Stimulated activated naive B cell treated with anti-CD40 and anti-IgM and Interleukin-4, amounts not matched to agents 10 μg/mL and 1 μg/mL and 100 μg/mL, for 72 hours (primary cell): ENCODE results near the gene C1R.

Experiments used
- ATAC-seq, 2 donors: fragments of 150-1000 bp; cut with Tn5 transposase; replicated peaks; 2 replicates each; pipeline ENCODE4 v1.10.0; 2021; ENCODE audit warnings: moderate library complexity in 1 of 2
- DNase-seq: peaks from one replicate; pipeline ENCODE4 v3.0.0; 2021
- H3K27ac Mint-ChIP-seq: one replicate; pipeline ENCODE4 v1.8.0; 2022; ENCODE audit warnings: mild to moderate bottlenecking, mixed read lengths
- H3K27me3 Mint-ChIP-seq, 2 donors: one replicate each; pipeline ENCODE4 v1.8.0; 2022; ENCODE audit warnings: mixed read lengths in 2 of 2
- H3K36me3 Mint-ChIP-seq, 2 donors: one replicate each; pipeline ENCODE4 v1.8.0; 2022; ENCODE audit warnings: mixed read lengths in 2 of 2, mild to moderate bottlenecking in 1 of 2
- H3K4me1 Mint-ChIP-seq, 2 donors: one replicate each; pipeline ENCODE4 v1.8.0; 2022; ENCODE audit warnings: mixed read lengths in 2 of 2, mild to moderate bottlenecking in 1 of 2
- H3K4me3 Mint-ChIP-seq, 2 donors: one replicate each; pipeline ENCODE4 v1.8.0; 2022; ENCODE audit warnings: mild to moderate bottlenecking in 2 of 2, mixed read lengths in 2 of 2, moderate library complexity in 1 of 2
- H3K9me3 Mint-ChIP-seq, 2 donors: one replicate each; pipeline ENCODE4 v1.8.0; 2022; ENCODE audit warnings: mixed read lengths in 2 of 2, mild to moderate bottlenecking in 1 of 2

Gene C1R

DNA sequence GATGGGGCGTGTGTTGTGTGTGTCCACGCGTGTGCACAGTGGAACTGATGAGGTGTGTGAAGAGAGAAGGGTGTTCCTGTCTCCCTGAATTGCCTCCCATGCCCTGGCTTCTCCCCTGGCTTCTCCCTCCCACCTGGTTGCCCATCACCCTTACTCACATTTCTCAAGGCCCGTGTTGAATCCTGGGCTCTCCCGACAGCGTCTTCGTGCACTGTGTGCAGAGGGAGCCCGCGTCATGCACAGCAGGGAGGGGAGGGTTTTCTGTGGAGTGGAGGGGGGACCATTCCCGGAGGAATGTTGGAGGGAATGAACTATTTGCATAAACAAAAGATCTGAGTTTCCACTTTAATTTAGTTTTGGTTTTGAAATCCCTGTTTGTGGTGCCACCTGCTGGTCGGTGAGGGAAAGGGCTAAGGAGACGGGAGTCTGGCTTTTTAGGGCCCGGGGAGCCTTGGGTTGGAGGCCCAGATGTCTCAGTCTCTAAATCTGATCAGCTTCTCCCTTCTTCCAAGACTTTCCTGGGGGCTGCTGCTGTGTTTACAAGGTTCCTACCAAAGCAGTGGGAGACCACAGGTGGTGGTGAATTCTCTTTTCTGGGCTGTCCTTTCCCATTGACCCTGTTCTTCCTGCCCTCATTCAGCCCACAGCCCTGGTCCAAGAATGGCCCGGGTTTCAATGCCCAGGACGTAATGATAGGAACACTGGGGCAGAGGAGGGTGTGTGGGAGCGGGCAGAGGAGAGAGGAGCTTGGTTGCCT, at the start of gene C1R:
Gene C1R, minus strand, starts transcription at position 217 of the 757 bp plus-strand sequence. Its CDS starts 57 bp downstream, at position 160.
- peaks cover 0 to 4% of the 10 kb centered on the region in 2 donors for H3K36me3 Mint-ChIP-seq
- H3K4me3 Mint-ChIP-seq: peak within 1 kb of the TSS; percentile 85 to 94
- H3K4me1 Mint-ChIP-seq: peaks cover 6 to 11% of the 10 kb centered on the region in 2 donors
- H3K27me3 Mint-ChIP-seq: peaks cover 7 to 11% of the 10 kb centered on the region in 2 donors
- peak; percentile 29 for DNase-seq
- peak; percentile 83 for ATAC-seq
- H3K9me3 Mint-ChIP-seq: no peaks in the 10 kb centered on the region
- peak within 1 kb of the TSS; percentile 87 for H3K27ac Mint-ChIP-seq

DNA sequence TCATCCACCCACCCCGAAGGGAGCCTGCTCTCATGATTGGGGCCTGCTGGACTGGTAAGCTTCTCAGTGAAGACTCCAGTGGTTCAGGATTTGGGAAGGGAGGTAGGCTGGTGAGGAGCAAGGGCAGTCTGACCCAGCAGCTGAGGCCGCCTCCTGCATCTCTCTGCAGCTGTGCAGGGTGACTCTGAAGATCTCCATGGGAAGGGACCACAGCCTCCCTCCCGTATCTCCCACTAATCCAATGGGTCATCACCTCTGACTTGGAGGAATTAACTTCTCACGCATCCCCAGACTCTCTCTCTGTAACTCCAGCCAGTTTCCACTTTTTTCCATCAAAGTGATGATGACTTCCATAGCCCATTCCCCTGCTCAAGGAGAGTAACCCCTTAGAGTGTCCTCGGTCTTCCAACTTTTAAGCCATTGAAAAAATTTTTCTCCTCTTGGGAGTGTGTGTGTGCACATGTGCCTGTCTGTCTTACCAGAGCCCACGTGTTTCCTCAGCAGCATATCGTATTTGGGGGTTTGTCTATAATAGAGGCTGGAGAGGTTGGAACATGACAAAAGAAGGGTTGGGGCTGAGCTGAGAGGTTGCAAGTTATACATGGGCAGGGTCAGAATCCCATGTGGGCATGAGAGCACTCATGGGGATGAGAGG, 49.2 kb upstream of the C1R start:
- no peak for DNase-seq
- peaks cover 36 to 52% of the 10 kb centered on the region in 2 donors for H3K36me3 Mint-ChIP-seq
- no peak overlapping the region for H3K27ac Mint-ChIP-seq

GRCh38 chr12:7139200-7139599, 47.0 kb upstream of the C1R start:
- ATAC-seq: no peak
- peaks cover 46 to 59% of the 10 kb centered on the region in 2 donors for H3K36me3 Mint-ChIP-seq

More for the DNA sequence above, 49.2 kb upstream of the C1R start:
- Mint-ChIP-seq H3K4me3 (no peak overlapping the region), H3K9me3 (no peaks in the 10 kb centered on the region), H3K4me1 (peaks cover 0 to 4% of the 10 kb centered on the region in 2 donors), H3K27me3 (no peaks in the 10 kb centered on the region)
- ATAC-seq: no peak

GRCh38 chr12:7137908-7138307, 45.7 kb upstream of the C1R start:
- ATAC-seq: no peak
- Mint-ChIP-seq H3K27ac (no peak overlapping the region), H3K9me3 (no peaks in the 10 kb centered on the region), H3K4me1 (peaks cover 7 to 9% of the 10 kb centered on the region in 2 donors), H3K36me3 (peaks cover 47 to 59% of the 10 kb centered on the region in 2 donors), H3K4me3 (no peak overlapping the region), H3K27me3 (no peaks in the 10 kb centered on the region)
- no peak for DNase-seq

More at GRCh38 chr12:7139200-7139599, 47.0 kb upstream of the C1R start:
- no peak overlapping the region for H3K27ac Mint-ChIP-seq
- H3K9me3 Mint-ChIP-seq: no peaks in the 10 kb centered on the region
- H3K4me1 Mint-ChIP-seq: peaks cover 6 to 7% of the 10 kb centered on the region in 2 donors
- no peaks in the 10 kb centered on the region for H3K27me3 Mint-ChIP-seq
- no peak for DNase-seq
- H3K4me3 Mint-ChIP-seq: no peak overlapping the region

GRCh38 chr12:7136676-7137075, 44.4 kb upstream of the C1R start:
- Mint-ChIP-seq H3K27me3 (no peaks in the 10 kb centered on the region), H3K27ac (no peak overlapping the region), H3K4me3 (no peak overlapping the region), H3K9me3 (no peaks in the 10 kb centered on the region), H3K36me3 (peaks cover 38 to 47% of the 10 kb centered on the region in 2 donors), H3K4me1 (peaks cover 9 to 19% of the 10 kb centered on the region in 2 donors)
- DNase-seq (no peak), ATAC-seq (no peak)

DNA sequence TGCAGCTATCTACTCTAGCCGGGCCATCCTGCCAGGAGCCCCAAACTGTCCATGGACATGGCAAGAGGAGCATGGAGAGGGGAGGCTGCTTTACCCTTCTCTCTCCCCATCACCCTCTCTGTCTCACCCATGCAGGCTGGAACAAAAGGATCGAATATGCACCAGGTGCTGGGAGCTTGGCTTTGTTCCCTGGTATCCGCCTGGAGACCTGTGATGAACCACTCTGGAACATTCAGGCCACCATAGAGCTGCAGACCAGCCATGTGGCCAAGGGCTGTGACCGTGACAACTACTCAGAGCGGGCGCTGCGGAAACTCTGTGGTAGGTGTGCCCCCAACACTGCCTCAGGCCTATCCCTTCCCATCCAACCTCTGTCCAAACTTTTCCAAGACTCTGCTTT, 43.8 kb upstream of the C1R start:
- ATAC-seq (no peak), DNase-seq (no peak)
- Mint-ChIP-seq H3K9me3 (no peaks in the 10 kb centered on the region), H3K4me1 (peaks cover 14 to 25% of the 10 kb centered on the region in 2 donors), H3K36me3 (peaks cover 36 to 43% of the 10 kb centered on the region in 2 donors), H3K4me3 (no peak overlapping the region), H3K27ac (no peak overlapping the region), H3K27me3 (no peaks in the 10 kb centered on the region)

DNA sequence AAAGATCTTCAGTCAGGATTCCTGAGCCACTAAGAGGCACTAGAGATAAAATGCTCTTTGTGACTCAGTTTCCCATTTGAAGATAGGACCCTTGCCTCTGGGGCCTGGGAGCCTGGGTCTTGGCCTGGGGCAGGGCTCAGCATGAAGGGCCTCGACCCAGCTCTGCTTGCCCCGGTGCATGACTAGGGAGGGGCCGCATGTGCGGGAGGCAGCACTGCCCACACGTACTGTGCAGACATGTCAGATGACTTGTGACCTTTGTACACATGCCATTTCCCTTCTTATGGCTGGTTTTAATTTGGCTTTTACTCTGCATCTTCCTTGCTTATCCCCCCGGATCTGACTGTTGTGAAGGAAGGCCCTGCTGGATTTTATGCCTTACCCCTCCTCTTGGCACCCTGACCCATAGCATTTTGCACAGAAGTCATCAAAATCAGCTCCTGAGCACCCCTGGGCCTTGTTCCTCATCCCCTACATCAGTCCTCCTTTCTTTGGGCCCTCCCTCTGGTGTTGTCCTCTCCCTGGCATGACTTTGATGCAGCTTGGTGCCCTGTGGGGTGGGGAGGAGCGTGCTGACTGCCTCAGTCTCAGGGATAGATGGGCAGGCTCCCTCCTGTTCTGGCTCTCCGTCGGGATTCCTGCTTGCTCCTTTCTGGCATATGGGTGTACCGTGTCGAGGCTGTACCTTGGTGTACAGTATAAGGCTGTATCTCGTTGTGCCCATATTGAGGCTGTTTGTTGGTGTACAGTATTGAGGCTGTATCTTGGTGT, 42.3 kb upstream of the C1R start:
- no peaks in the 10 kb centered on the region for H3K27me3 Mint-ChIP-seq
- peaks cover 32 to 39% of the 10 kb centered on the region in 2 donors for H3K36me3 Mint-ChIP-seq
- no peaks in the 10 kb centered on the region for H3K9me3 Mint-ChIP-seq
- no peak for DNase-seq
- peaks cover 21 to 40% of the 10 kb centered on the region in 2 donors for H3K4me1 Mint-ChIP-seq
- no peak overlapping the region for H3K4me3 Mint-ChIP-seq
- no peak overlapping the region for H3K27ac Mint-ChIP-seq
- ATAC-seq: no peak

DNA sequence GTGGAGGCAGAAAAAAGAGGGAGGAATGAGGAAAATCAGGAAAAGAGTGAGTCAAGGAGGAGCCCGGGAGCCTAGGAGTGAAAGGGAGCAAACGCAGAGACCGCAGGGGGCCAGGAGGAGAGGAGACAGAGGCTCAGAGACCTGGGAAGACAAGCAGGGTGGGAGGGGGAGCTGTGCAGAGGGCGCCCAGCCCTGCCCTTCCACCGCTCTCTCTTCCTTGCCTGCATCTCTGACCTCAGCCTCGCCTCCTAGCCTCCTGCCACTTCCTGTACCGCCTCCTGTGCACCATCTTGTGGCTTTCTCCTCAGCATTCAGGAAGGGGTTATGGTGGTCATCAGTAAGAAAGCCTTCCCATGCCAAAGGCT, 39.2 kb upstream of the C1R start:
- Mint-ChIP-seq H3K36me3 (peaks cover 19 to 20% of the 10 kb centered on the region in 2 donors), H3K4me3 (peak overlapping the region; percentile 87 to 93), H3K27me3 (no peaks in the 10 kb centered on the region), H3K9me3 (no peaks in the 10 kb centered on the region), H3K4me1 (peaks cover 28 to 53% of the 10 kb centered on the region in 2 donors), H3K27ac (peak overlapping the region; percentile 84)
- DNase-seq (no peak), ATAC-seq (peak; percentile 35 to 38)

DNA sequence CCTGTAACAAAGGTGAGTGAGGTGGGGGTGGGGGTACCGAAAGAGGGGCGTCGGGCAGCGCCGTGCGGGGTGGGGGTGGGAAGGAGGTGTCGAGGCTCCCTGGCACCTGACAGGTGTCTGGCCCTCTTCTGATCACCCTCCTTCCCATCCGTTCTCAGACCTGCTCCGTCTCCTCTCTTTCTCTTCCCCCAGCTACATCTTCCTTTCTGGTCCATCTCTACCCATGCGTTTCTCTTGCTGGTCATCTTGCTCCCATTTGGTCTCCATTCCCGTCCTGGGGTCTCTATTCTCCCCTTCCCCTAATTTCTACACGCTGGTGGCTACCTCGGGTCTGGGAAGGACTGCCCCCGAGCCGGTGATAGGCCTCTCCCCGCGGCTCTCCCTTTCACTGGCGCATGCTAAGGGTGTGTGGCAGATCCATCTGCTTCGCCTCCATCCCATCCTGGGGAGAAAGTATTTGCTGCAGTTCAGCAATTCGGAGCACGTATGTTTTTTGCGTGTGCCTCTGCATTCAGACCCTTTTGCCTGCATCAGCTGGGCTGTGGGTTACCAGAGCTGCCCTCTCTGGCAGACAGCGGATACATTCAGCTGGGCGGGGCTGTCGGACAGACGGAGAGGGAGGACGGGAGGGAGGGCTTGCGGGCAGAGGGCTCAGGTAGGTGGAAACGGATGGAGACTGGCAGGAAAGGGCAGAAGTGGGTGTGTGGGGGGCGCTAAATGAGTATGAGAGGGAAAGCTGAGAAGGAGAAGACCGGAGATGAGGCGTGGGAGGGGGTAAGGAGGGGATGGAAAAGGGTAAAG, 38.7 kb upstream of the C1R start:
- ATAC-seq (peak; percentile 64 to 66), DNase-seq (peak; percentile 36)
- Mint-ChIP-seq H3K27me3 (no peaks in the 10 kb centered on the region), H3K4me3 (peak overlapping the region; percentile 87 to 93), H3K27ac (peak overlapping the region; percentile 84), H3K4me1 (peaks cover 28 to 53% of the 10 kb centered on the region in 2 donors), H3K36me3 (peaks cover 14 to 17% of the 10 kb centered on the region in 2 donors), H3K9me3 (no peaks in the 10 kb centered on the region)

- peak within 1 kb of the TSS; percentile 84 for H3K27ac Mint-ChIP-seq
Observed at GRCh38 chr12:7129872-7130691, 37.8 kb upstream of the C1R start, which contains the start of gene CLSTN3. Gene CLSTN3, plus strand, starts transcription at chr12:7130371. Its CDS starts 278 bp downstream, at chr12:7130649.

DNA sequence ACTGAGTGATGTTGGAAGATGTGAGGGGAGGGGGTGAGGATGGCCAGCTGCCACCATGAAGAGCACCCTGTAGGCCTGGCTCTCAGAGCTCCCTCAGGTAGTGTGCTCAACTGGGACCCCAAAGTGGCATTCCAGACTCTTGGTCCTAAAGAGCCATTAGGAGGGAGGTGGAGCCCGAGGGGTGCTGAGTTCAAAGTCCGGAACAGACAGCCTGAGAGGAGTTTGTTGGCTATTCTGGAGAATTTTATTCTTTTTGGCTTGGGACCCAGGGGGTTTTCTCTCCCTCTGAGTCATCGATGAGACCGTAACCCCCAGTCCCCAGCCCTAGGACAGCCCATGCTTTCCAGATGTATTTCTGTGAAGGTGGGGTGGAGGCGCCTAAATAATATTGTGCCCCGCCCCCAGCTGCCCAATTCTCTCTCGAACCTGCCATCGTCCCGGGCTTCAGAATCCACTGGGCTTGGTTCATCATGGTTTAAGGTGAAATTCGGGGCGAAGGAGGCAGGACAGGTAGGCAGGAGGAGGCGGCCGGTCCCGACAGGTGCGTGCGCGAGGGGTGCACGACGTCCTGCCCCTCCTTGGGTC, 37.1 kb upstream of the C1R start:
- H3K4me1 Mint-ChIP-seq: peaks cover 26 to 48% of the 10 kb centered on the region in 2 donors
- ATAC-seq (peak in 1 of 2 donors; percentile 2), DNase-seq (no peak)
- no peaks in the 10 kb centered on the region for H3K9me3 Mint-ChIP-seq
- H3K27me3 Mint-ChIP-seq: no peaks in the 10 kb centered on the region
- H3K4me3 Mint-ChIP-seq: peak overlapping the region; percentile 87 to 93
- no peak overlapping the region for H3K27ac Mint-ChIP-seq
- peaks cover 4 to 9% of the 10 kb centered on the region in 2 donors for H3K36me3 Mint-ChIP-seq

More at GRCh38 chr12:7129872-7130691, 37.8 kb upstream of the C1R start, which contains the start of gene CLSTN3:
- Mint-ChIP-seq H3K9me3 (no peaks in the 10 kb centered on the region), H3K4me1 (peaks cover 28 to 53% of the 10 kb centered on the region in 2 donors), H3K27me3 (no peaks in the 10 kb centered on the region), H3K36me3 (peaks cover 9 to 10% of the 10 kb centered on the region in 2 donors), H3K4me3 (peak within 1 kb of the TSS; percentile 87 to 93)
- DNase-seq: peak; percentile 62
- ATAC-seq: peak; percentile 86 to 90

DNA sequence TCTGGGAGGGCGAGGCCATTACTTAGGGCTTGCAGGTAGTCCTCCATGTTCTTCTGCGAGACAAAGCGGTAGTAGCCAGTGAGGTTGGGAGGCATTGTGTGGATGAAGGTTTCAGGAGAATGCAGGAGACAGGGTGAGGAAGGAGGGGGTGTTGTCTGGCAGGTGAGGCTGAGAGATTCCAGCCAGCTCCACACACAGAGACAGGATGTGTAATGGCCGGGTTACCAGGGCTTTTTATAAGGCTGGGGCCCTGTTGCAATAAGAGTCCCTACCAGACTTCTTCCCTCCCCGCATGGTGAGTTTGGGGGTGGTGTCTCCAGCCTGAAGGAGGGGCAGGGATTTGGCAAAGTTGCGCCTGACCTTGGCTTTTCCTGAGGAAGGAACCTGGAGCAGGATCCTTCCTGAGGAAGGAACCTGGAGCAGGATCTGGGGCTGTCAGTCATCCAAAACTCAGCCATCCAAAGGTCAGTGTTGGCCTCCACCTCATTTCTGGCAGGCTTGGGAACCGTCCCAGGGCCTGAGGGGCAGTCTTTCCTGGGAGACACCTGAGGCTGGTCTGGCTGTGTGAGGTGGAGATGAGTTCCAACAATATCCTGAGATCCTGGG, 36.5 kb upstream of the C1R start, which contains the start of gene RBP5:
Gene RBP5, minus strand, starts transcription at position 209 of the 606 bp plus-strand sequence. Its CDS starts 114 bp downstream, at position 95.
- Mint-ChIP-seq H3K9me3 (no peaks in the 10 kb centered on the region), H3K27me3 (no peaks in the 10 kb centered on the region), H3K27ac (peak within 1 kb of the TSS; percentile 84), H3K4me1 (peaks cover 24 to 47% of the 10 kb centered on the region in 2 donors), H3K4me3 (peak within 1 kb of the TSS; percentile 87 to 93), H3K36me3 (peaks cover under 1 to 8% of the 10 kb centered on the region in 2 donors)
- no peak for DNase-seq
- no peak for ATAC-seq
